ENCODE data around the gene SND1.

- TF ChIP-seq CTCF (IDR thresholded peaks at IDR 0.05): no peak
- TF ChIP-seq POLR2A (IDR thresholded peaks at IDR 0.05): no peak
Measured at GRCh38 chr7:127798769-127799372, 146.9 kb downstream of the SND1 start.
